GM21737 (cell line): ENCODE data around the gene ZNF77.
"Not testable (repeated sequence)": the region's sequence is repeated elsewhere in the genome, so short reads cannot be mapped to it uniquely, and the experiment has no call there.

Source experiments
- ATAC-seq: cut with Tn5 transposase; IDR thresholded peaks from one replicate; pipeline ENCODE4 v1.9.1; 2021; ENCODE audit warnings: mild to moderate bottlenecking, moderate library complexity; ENCODE audit not compliant: unreplicated experiment

Gene ZNF77

DNA sequence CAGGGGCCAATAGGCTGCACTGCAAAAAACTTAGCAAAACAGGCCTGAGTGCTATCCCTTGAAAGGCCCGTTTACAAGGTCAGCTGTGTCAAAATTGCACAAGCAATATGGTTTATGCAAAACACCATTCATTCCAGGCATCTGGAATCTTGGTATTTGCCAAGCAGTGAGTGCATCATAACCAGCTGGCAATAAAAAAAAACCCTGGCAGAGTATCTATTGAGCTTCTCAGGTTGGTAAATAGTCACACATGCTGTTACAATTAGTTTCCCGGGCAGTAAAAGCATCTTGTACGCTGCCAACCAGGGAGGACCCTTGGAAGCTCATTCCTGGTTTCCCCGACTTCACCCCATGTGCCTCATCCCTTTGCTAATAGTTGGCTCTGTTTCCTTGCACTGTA lies 21.3 kb downstream of the ZNF77 start:
- ATAC-seq, result no peak

- no peak for ATAC-seq
These were observed 21.8 kb downstream of the ZNF77 start for GRCh38 chr19:2922987-2923386.

- ATAC-seq, result no peak
These were observed 27.2 kb downstream of the ZNF77 start for GRCh38 chr19:2917275-2918184.

DNA sequence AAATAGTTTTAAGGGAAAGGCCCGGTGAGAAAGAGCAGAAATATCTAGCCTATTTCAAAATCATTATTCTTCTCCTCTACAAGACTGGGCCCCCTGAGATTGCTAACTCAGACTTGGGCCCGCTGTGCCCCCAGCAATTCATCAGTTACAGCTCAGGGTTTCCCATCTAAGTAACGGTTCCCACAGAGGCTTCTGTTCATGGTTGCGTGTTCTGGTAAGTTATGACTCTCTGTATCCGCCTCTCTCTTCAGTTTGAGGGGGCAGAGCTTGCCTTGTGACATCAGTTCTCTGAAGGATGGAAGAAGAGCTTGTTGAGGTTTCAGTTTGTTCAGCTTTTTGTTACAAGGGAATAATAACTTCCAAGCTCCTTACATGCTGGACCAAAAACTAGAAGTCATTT lies 32.5 kb downstream of the ZNF77 start:
- no peak for ATAC-seq

GRCh38 chr19:2906631-2907195 lies 38.1 kb downstream of the ZNF77 start:
- ATAC-seq, result no peak

DNA sequence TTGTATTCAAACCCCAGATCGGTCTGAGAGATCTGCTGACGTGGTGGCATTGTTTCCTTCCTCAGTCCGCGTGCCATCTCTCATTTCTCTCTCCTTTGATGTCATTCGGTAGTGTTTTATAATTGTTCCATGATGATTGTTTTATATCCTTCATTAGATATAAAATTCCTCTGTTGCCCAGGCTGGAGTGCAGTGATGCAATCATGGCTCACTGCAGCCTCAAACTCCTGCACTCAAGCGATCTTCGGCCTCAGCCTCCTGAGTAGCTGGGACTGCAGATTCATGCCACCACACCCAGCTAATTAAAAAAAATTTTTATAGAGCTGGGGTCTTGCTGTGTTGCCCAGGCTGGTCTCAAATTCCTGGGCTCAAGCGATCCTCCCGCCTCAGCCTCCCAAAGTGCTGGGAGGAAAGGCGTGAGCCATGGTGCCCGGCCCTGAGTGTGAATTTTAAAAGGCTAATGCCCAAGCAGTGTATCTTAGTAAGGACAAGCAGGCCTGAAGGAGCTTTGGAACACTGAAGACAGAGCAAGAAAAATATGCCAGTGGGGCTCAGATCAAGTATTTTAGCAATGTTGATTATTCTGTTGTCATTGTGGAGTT lies 38.8 kb downstream of the ZNF77 start:
- no peak for ATAC-seq

GRCh38 chr19:2903326-2903725 lies 41.4 kb downstream of the ZNF77 start:
- not testable (repeated sequence) for ATAC-seq

DNA sequence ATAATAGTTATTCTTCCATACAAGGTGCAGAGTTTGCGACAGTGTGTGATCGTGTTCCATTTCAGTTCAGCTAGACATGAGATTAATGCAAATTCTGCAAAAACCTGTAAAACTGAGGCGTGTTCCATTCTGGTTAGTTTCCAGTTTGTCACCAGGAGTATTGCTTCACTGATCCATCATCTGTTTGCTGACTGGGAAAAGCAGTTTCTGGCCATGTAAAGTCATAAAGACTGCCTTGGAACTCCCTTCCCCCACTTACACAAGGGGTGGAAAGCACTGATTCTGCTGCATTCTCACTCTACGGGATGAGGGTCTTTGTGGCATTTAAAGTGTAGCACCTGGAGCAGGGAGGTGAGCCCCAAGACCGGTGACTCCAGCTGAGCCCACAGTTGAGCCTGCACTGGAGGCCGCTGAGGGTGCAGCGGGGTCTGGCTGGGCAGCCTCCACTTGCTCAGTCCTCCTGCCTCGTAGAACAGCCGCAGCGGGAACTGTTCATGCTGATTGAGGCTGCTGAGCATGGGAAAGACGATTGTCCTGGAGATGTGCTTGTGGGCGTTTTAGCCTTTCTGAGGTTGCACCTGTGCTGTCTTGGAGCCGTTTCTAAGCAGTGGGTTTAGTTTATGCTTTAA lies 42.1 kb downstream of the ZNF77 start:
- no peak for ATAC-seq

- ATAC-seq, result peak; percentile 96
These were observed 44.2 kb downstream of the ZNF77 start, which contains the start of gene ZNF57 for GRCh38 chr19:2900296-2901252. TSS of gene ZNF57 (plus strand) at chr19:2900928. CDS start at chr19:2901046, 118 bp downstream.

- ATAC-seq, result no peak
These were observed 48.1 kb downstream of the ZNF77 start for GRCh38 chr19:2896694-2897093.

DNA sequence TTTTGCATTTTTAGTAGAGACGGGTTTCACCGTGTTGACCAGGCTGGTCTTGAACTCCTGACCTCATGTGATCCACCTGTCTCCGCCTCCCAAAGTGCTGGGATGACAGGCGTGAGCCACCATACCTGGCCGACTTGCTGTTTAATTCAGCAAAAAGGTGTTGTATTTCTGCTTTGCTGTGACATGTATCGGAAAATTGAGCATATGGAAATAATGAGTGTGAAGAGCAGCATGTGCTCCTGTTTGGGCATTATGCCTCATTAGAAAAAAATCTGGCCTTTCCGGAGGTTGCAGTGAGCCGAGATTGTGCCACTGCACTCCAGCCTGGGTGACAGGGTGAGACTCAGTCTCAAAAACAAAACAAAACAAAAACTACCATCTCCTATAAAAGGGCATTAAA lies 54.2 kb downstream of the ZNF77 start:
- ATAC-seq, result not testable (repeated sequence)

DNA sequence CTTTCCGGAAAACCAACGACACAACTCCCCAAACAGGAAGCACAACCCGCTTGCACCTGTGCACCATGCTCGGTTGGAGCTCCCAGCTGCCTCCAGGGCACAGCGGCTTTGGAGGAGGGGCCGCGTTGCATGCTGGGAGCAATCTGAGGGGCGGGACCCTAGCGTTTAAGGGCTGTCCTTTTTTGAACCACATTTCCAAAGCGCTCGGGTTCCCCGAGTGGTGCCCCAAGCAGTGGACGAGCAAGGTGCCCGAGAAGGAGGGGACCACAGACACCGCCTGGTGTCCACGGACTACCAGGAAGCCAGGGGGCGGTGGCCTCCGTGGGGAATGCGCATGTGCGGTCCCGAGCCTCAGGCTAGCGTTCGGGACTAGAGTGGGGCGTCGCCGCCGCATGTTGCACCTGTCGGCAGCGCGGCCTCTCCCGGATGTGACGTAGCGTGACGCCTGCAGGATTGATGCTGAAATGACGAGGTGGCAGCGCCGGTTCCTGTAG lies 56.0 kb downstream of the ZNF77 start:
- no peak for ATAC-seq

DNA sequence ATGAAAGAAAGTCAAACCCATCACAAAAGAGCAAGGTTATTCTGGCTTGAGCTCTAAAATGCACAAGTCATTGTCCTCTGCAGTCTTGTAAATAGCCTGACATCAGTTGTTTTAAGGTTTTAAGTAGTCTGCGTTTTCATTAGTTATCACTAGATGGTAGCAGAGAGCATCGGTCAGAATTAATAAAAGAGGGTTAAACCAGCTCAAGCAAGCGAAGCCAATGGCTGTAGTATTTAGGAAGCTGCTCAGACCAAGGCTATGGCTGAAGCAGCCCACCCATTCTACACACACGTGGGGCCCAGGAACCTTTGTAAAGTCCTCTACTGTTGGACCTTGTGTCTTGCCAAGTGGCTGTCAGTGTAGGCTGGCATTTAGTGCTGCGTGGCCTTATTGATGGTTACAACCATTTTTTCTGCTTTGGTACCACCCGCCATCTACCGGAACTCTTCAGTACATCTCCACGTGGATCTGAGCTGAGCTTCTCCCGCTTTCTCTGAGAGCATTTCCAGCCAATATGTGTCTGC lies 57.3 kb downstream of the ZNF77 start:
- no peak for ATAC-seq

GRCh38 chr19:2885736-2886135 lies 59.0 kb downstream of the ZNF77 start:
- no peak for ATAC-seq

GRCh38 chr19:2883686-2884439 lies 60.9 kb downstream of the ZNF77 start:
- ATAC-seq, result no peak
